Lower leg skin (tissue), 4 donors: ENCODE data around the gene FOXP1. TPM values are rescaled to one million over a fixed set of nuclear protein-coding genes. Genes with fewer than 3 reads are reported as not detected.

Experiments
- DNase-seq, 2 donors: peaks; one replicate each; pipeline ENCODE4 v3.0.0-alpha.2; 2019; ENCODE audit warnings: low spot score in 2 of 2
- H3K4me3 ChIP-seq: fragments of 200-600 bp; sonication (generic); 2 replicates; pipeline ENCODE4 v1.5.1; 2017; ENCODE audit warnings: mild to moderate bottlenecking, low read depth; ENCODE audit not compliant: poor library complexity, severe bottlenecking
- POLR2A ChIP-seq, 2 donors: fragments of 450-650 bp; IDR thresholded peaks; one replicate each; pipeline ENCODE4 v1.6.1; 2016 to 2017; ENCODE audit warnings: antibody characterized with exemption in 2 of 2, mild to moderate bottlenecking in 1 of 2, moderate library complexity in 1 of 2
- WGBS, 2 donors: methylation state at CpG; one replicate each; pipeline ENCODE4 v1.1.5; 2018; 5-methylcytosine and 5-hydroxymethylcytosine counted together
- intact Hi-C: fragments of 100-400 bp; cut with DNase I; formaldehyde crosslinking; loops from one replicate; pipeline ENCODE4 v1.15.0; 2023; ENCODE audit warnings: low total_unique reads
- total RNA-seq, 4 donors: library from RNA; depleted of rRNA; stranded (reverse); fragments of >200 nt; gene quantifications; one replicate each; pipeline ENCODE4 v1.1.0, GENCODE V29; 2016
- TF ChIP-seq, protein P1 (sequence below), 3 donors: fragments of 450-650 bp; IDR thresholded peaks; one replicate each; pipeline ENCODE4 v1.5.1; 2016; ENCODE audit warnings: antibody characterized with exemption in 3 of 3, mild to moderate bottlenecking in 3 of 3, moderate library complexity in 2 of 3

FOXP1 gene
- total RNA-seq, 4 donors from 2014 or later = 46.6 to 66.6 (median 55.2) TPM

DNA sequence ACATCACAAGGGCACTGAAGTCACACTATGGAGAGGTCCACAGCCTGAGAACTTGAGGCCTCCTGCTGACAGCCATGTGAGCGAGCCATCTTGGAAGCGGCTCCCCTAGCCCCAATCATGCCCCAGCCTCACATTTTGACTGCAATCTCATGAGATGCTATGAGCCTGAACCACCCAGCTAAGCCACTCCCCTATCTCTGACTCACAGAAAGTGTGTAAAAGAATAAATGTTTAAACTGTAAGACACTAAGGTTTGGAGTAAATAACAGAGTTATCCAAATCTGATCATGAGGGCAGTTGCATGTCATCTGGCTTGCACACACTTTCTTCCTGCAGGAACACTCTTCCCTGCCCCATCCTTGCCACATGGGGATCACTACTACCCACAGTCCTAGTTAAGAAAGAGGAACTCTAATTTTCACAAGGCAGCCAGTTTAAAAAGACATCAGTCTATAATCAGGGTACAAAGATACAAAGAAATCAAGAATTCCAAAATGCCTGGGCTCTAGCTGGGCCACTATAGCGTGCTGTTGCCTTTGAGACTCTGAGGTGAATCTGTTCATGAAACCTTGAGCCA, 494.2 kb downstream of the FOXP1 start:
- no peak overlapping the region for H3K4me3 ChIP-seq
- intact Hi-C loops = no loop called here
- TF ChIP-seq POLR2A (IDR thresholded peaks at IDR 0.05) = no peak
- TF ChIP-seq, protein P1, sequence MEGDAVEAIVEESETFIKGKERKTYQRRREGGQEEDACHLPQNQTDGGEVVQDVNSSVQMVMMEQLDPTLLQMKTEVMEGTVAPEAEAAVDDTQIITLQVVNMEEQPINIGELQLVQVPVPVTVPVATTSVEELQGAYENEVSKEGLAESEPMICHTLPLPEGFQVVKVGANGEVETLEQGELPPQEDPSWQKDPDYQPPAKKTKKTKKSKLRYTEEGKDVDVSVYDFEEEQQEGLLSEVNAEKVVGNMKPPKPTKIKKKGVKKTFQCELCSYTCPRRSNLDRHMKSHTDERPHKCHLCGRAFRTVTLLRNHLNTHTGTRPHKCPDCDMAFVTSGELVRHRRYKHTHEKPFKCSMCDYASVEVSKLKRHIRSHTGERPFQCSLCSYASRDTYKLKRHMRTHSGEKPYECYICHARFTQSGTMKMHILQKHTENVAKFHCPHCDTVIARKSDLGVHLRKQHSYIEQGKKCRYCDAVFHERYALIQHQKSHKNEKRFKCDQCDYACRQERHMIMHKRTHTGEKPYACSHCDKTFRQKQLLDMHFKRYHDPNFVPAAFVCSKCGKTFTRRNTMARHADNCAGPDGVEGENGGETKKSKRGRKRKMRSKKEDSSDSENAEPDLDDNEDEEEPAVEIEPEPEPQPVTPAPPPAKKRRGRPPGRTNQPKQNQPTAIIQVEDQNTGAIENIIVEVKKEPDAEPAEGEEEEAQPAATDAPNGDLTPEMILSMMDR (IDR thresholded peaks at IDR 0.05) = no peak
- DNase-seq = no peak
- WGBS, 2 donors = 95 to 97% methylated on average over 3 of the region's 3 CpGs

DNA sequence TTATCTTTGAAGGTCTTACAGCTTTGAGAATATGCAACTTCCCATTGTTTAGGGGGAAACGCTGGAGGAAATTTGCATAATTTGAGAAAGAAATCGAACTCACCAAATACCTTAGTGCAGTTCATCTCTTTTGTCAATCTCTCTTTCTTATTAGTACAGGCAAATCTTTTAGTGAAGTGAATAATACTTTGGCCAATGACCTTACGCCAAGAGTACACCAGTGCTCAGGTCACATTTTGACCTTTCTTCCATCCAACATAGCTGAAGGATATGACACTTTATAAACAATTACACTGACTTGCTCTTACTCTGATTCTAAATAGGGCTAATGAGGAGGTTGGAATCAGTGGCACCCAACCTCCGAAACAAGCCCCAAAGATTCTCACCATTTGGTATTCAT, 494.8 kb downstream of the FOXP1 start:
- TF ChIP-seq, protein P1 (IDR thresholded peaks at IDR 0.05) = no peak
- no peak for TF ChIP-seq POLR2A (IDR thresholded peaks at IDR 0.05)
- no peak overlapping the region for H3K4me3 ChIP-seq
- intact Hi-C loops = no loop called here
- DNase-seq = no peak
- WGBS, 2 donors = 94 to 97% methylated on average over 4 of the region's 4 CpGs

GRCh38 chr3:71088019-71088708, 495.4 kb downstream of the FOXP1 start:
- DNase-seq = no peak
- no peak overlapping the region for H3K4me3 ChIP-seq
- TF ChIP-seq POLR2A (IDR thresholded peaks at IDR 0.05) = no peak
- TF ChIP-seq, protein P1 (IDR thresholded peaks at IDR 0.05) = no peak
- intact Hi-C loops = no loop called here
- WGBS, 2 donors = 92 to 96% methylated on average over 8 of the region's 8 CpGs

DNA sequence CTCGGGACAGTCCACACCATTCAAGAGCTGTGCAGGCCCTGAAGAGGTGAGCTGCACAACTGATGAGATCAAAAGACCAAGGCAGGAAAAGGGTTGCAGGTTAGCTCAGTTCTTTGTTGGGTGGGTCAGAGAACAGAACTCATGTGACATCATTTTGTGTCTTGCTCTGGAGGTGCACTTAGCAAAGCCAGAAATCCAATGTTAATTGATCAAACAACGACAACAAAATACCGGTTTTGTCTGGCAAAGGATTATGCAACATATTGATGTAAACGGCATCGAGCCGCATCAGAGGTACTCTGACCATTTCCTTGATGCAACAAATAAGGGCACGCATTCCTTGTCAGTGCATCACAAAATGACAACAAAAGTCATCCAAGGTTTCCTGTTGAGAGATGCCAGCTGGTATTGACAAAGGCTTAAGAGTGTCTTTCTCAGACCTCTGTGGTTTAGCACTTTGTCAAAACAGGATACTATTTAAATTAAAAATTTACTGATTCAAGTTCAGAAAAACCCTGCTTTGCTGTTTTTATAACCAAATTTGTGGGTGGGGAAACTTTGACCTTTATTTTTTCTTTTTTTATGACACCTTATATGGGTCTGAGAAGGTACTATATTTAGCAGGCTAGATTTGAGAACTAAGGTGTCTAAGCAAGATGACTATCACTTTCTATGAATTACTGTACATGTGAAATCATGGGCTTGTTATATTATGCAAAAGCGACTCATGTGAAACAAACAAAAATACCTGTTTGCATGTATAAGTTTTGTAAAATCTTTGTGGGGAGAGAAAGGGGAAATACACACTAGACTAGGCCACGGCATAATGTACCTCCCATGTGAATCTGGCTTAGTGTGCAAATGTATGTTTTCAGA, 496.1 kb downstream of the FOXP1 start:
- TF ChIP-seq, protein P1 (IDR thresholded peaks at IDR 0.05) = no peak
- TF ChIP-seq POLR2A (IDR thresholded peaks at IDR 0.05) = no peak
- no peak for DNase-seq
- H3K4me3 ChIP-seq = no peak overlapping the region
- 89 to 91% methylated on average over 9 of the region's 9 CpGs for WGBS, 2 donors
- intact Hi-C loops = no loop called here

GRCh38 chr3:71086777-71087142, 496.8 kb downstream of the FOXP1 start:
- H3K4me3 ChIP-seq = no peak overlapping the region
- WGBS, 2 donors = 96 to 97% methylated on average over 4 of the region's 4 CpGs
- TF ChIP-seq, protein P1 (IDR thresholded peaks at IDR 0.05) = no peak
- TF ChIP-seq POLR2A (IDR thresholded peaks at IDR 0.05) = no peak
- intact Hi-C loops = no loop called here
- DNase-seq = no peak
